Measurements from ENCODE around the gene GLIS1. TPM values are rescaled to one million over a fixed set of nuclear protein-coding genes. Genes with fewer than 3 reads are reported as not detected.

GLIS1 gene
- total RNA-seq, 1 experiment from 2014 or later = 0.28 TPM

DNA sequence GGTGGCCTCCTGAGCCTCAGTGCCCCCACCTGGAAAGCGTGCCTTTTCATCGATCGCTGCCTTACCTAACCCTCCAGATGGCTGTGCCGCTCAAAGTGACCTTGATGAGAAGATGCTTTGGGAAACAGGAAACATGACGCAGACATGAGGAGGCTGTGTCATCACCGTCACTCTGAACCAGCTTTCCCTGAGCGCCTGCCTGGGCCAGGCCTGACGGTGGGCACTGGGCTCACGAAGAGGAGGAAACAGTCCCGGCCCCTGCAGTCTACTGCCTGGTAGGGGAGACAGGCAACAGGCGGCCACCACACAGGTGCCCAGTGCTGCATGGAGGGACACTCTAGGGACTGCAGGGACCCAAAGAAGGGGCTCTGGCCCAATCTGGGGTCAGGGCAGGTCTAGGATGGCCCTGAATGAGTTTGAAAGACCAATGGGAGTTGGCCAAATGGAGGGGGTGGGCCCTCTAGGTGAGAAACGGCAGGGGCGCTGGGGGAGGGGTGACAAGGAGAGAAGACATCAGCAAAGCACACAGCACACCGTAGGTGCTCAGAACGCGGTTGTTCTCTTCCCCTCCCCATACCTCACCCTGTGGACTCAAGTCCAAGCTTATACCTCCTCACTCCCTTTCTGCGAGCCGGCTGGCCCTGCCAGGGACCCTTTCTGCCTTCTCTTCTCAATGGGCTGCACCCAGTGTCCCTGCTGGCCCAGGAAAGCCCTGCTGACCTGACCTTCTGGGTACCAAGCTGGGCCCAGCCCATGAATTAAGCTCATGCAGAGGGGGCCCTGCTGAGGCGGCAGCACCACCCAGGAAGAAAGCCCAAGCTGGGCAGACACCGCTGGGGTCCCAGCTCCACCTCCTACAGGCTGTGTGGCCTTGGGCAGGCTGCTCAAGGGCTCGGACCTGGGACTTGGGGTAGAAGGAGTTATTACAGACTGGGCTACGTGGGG is 44.9 kb downstream of the GLIS1 start:
- Histone ChIP-seq H3K4me2 (ENCODE audit: insufficient read depth, insufficient read length, low read length) (no peak overlapping the region), H3K14ac (ENCODE audit: insufficient read depth, low read length) (peak overlapping the region; percentile 40; the same call in 1 of the 2 replicates), H3K4ac (ENCODE audit: low read depth, low read length) (no peak overlapping the region), H4K91ac (ENCODE audit: insufficient read length, low read depth, low read length) (no peak overlapping the region), H3K23ac (ENCODE audit: insufficient read length, low read depth, low read length) (no peak overlapping the region), H3K9me3 (ENCODE audit: control insufficient read depth, low read depth, low read length) (no peaks in the 10 kb centered on the region), H2BK20ac (ENCODE audit: low read depth, low read length, poor library complexity, severe bottlenecking) (no peak overlapping the region), H4K5ac (ENCODE audit: insufficient read length, low read depth, low read length) (no peak overlapping the region), H3K18ac (ENCODE audit: insufficient read length, low read depth, low read length) (no peak overlapping the region), H3K4me1 (ENCODE audit: insufficient read depth, low read length) (no peaks in the 10 kb centered on the region), H3K27me3 (ENCODE audit: insufficient read depth, low read length) (no peaks in the 10 kb centered on the region; the same call in 1 of the 2 replicates), H3T11ph (ENCODE audit: low read length) (no peak overlapping the region), H2BK5ac (ENCODE audit: insufficient read length, low read length) (no peak overlapping the region), H3K23me2 (ENCODE audit: insufficient read length, low read depth, low read length, poor library complexity, severe bottlenecking) (no peaks in the 10 kb centered on the region), H3K27ac (ENCODE audit: insufficient read length, low read depth, low read length) (no peak overlapping the region), H4K8ac (replicated peaks; ENCODE audit: insufficient read length, low read depth, low read length) (no peak overlapping the region), H4K20me1 (ENCODE audit: control insufficient read depth, insufficient read depth, insufficient read length) (no peaks in the 10 kb centered on the region), H3K79me1 (ENCODE audit: insufficient read depth, low read depth, low read length, poor library complexity, severe bottlenecking) (no peaks in the 10 kb centered on the region), H2AFZ (ENCODE audit: low read length) (no peak overlapping the region), H2AK5ac (ENCODE audit: insufficient read length, low read length) (no peak overlapping the region), H3K79me2 (ENCODE audit: insufficient read depth, low read length) (no peaks in the 10 kb centered on the region), H2BK12ac (ENCODE audit: insufficient read length, low read depth, low read length) (no peak overlapping the region), H3K56ac (ENCODE audit: insufficient read length, low read depth, low read length) (no peak overlapping the region), H2BK120ac (ENCODE audit: low read depth, low read length, poor library complexity, severe bottlenecking) (no peak overlapping the region), H3K9ac (ENCODE audit: extremely low read depth, insufficient read length, low read length) (no peak overlapping the region), H2BK15ac (ENCODE audit: low read depth, low read length) (no peak overlapping the region)
- no CpG with 5 or more reads among the region's 22 CpGs for WGBS (ENCODE audit: extremely low coverage, insufficient read length, low lambda C conversion rate)
- no peak overlapping the region; a peak in 2 of 7 replicates for H3K27ac Mint-ChIP-seq
- peaks cover 13% of the 10 kb centered on the region in 2 experiments for H3K4me1 Mint-ChIP-seq
- no peak overlapping the region; a peak in 1 of 5 replicates for H3K4me3 Mint-ChIP-seq
- DNase-seq = no peak
- peaks cover 17% of the 10 kb centered on the region for H3K27me3 Mint-ChIP-seq (ENCODE audit: low read depth)
- no peaks in the 10 kb centered on the region for H3K36me3 Mint-ChIP-seq (ENCODE audit: insufficient read depth in 1 of 3, low read depth in 3 of 3)
- TF ChIP-seq, protein P1, sequence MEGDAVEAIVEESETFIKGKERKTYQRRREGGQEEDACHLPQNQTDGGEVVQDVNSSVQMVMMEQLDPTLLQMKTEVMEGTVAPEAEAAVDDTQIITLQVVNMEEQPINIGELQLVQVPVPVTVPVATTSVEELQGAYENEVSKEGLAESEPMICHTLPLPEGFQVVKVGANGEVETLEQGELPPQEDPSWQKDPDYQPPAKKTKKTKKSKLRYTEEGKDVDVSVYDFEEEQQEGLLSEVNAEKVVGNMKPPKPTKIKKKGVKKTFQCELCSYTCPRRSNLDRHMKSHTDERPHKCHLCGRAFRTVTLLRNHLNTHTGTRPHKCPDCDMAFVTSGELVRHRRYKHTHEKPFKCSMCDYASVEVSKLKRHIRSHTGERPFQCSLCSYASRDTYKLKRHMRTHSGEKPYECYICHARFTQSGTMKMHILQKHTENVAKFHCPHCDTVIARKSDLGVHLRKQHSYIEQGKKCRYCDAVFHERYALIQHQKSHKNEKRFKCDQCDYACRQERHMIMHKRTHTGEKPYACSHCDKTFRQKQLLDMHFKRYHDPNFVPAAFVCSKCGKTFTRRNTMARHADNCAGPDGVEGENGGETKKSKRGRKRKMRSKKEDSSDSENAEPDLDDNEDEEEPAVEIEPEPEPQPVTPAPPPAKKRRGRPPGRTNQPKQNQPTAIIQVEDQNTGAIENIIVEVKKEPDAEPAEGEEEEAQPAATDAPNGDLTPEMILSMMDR (conservative IDR thresholded peaks at IDR 0.05) = no peak
- no peaks in the 10 kb centered on the region for H3K9me3 Mint-ChIP-seq
